ENCODE data around the gene AMPD3. TPM values are rescaled to one million over a fixed set of nuclear protein-coding genes. Genes with fewer than 3 reads are reported as not detected.

The AMPD3 gene
- total RNA-seq, 1 experiment from 2014 or later: 5.9 TPM

DNA sequence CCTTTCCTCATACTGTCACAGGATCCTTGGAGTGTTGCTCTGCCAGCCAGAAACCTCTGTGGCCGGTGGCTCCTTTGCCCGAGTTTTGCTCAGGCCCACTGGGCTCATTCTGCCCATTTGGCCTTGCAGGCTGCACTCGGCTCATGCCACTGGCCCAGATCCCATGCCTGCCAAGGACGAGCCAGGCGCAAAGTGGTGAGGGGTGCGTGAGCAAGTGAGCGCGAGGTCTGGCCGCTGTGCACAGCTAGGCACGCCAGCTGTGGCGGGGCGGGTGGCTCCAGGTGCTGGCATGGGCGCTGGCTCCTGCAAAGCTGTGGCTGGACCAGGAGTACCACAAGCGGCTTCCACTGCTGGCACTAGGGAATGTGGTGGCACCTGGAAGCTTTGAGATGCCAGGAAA lies 88.7 kb downstream of the AMPD3 start:
- Histone ChIP-seq H3K18ac (ENCODE audit: insufficient read length, low read depth, low read length) (no peak overlapping the region), H3K4ac (ENCODE audit: low read depth, low read length) (no peak overlapping the region), H2BK20ac (ENCODE audit: low read depth, low read length, poor library complexity, severe bottlenecking) (no peak overlapping the region), H3K4me2 (ENCODE audit: insufficient read depth, insufficient read length, low read length) (no peak overlapping the region), H2AK5ac (ENCODE audit: insufficient read length, low read length) (no peak overlapping the region), H3K79me2 (ENCODE audit: insufficient read depth, low read length) (no peaks in the 10 kb centered on the region), H2AFZ (ENCODE audit: low read length) (no peak overlapping the region), H3T11ph (ENCODE audit: low read length) (no peak overlapping the region), H3K27me3 (ENCODE audit: insufficient read depth, low read length) (no peaks in the 10 kb centered on the region), H3K79me1 (ENCODE audit: insufficient read depth, low read depth, low read length, poor library complexity, severe bottlenecking) (no peaks in the 10 kb centered on the region), H2BK120ac (ENCODE audit: low read depth, low read length, poor library complexity, severe bottlenecking) (no peak overlapping the region), H3K23me2 (ENCODE audit: insufficient read length, low read depth, low read length, poor library complexity, severe bottlenecking) (peaks cover 6% of the 10 kb centered on the region), H2BK12ac (ENCODE audit: insufficient read length, low read depth, low read length) (no peak overlapping the region), H3K27ac (ENCODE audit: insufficient read length, low read depth, low read length) (no peak overlapping the region), H3K56ac (ENCODE audit: insufficient read length, low read depth, low read length) (no peak overlapping the region), H3K9ac (ENCODE audit: extremely low read depth, insufficient read length, low read length) (no peak overlapping the region), H4K20me1 (ENCODE audit: control insufficient read depth, insufficient read depth, insufficient read length) (no peaks in the 10 kb centered on the region), H4K91ac (ENCODE audit: insufficient read length, low read depth, low read length) (no peak overlapping the region), H3K14ac (ENCODE audit: insufficient read depth, low read length) (no peak overlapping the region), H2BK15ac (ENCODE audit: low read depth, low read length) (no peak overlapping the region), H4K8ac (replicated peaks; ENCODE audit: insufficient read length, low read depth, low read length) (no peak overlapping the region), H3K9me3 (ENCODE audit: control insufficient read depth, low read depth, low read length) (no peaks in the 10 kb centered on the region), H3K4me1 (ENCODE audit: insufficient read depth, low read length) (0 out of 2 replicates have a peak, but pooled peaks cover 2% of the 10 kb centered on the region), H4K5ac (ENCODE audit: insufficient read length, low read depth, low read length) (no peak overlapping the region), H3K23ac (ENCODE audit: insufficient read length, low read depth, low read length) (no peak overlapping the region), H2BK5ac (ENCODE audit: insufficient read length, low read length) (no peak overlapping the region)
- TF ChIP-seq, protein P1, sequence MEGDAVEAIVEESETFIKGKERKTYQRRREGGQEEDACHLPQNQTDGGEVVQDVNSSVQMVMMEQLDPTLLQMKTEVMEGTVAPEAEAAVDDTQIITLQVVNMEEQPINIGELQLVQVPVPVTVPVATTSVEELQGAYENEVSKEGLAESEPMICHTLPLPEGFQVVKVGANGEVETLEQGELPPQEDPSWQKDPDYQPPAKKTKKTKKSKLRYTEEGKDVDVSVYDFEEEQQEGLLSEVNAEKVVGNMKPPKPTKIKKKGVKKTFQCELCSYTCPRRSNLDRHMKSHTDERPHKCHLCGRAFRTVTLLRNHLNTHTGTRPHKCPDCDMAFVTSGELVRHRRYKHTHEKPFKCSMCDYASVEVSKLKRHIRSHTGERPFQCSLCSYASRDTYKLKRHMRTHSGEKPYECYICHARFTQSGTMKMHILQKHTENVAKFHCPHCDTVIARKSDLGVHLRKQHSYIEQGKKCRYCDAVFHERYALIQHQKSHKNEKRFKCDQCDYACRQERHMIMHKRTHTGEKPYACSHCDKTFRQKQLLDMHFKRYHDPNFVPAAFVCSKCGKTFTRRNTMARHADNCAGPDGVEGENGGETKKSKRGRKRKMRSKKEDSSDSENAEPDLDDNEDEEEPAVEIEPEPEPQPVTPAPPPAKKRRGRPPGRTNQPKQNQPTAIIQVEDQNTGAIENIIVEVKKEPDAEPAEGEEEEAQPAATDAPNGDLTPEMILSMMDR (conservative IDR thresholded peaks at IDR 0.05): no peak
- H3K9me3 Mint-ChIP-seq: no peaks in the 10 kb centered on the region
- H3K4me1 Mint-ChIP-seq: peaks cover 11 to 12% of the 10 kb centered on the region in 2 experiments
- DNase-seq: no peak
- no CpG with 5 or more reads among the region's 14 CpGs for WGBS (ENCODE audit: extremely low coverage, insufficient read length, low lambda C conversion rate)
- H3K36me3 Mint-ChIP-seq (ENCODE audit: insufficient read depth in 1 of 3, low read depth in 3 of 3): no peaks in the 10 kb centered on the region
- peaks cover 7% of the 10 kb centered on the region; the same call in 1 of the 2 replicates for H3K27me3 Mint-ChIP-seq (ENCODE audit: low read depth)
- H3K27ac Mint-ChIP-seq: no peak overlapping the region
- no peak overlapping the region for H3K4me3 Mint-ChIP-seq
